GM18870 (cell line): Measurements from ENCODE around the gene CARD11.

Experiments
- ATAC-seq: cut with Tn5 transposase; IDR thresholded peaks from one replicate; pipeline ENCODE4 v1.9.1; 2021; ENCODE audit warnings: moderate library complexity; ENCODE audit not compliant: unreplicated experiment

Gene CARD11

GRCh38 chr7:2880874-2881533 is 162.7 kb downstream of the CARD11 start:
- ATAC-seq = no peak

- ATAC-seq = no peak
These were observed 163.6 kb downstream of the CARD11 start for GRCh38 chr7:2880051-2880450.

- ATAC-seq = no peak
These were observed 164.3 kb downstream of the CARD11 start for GRCh38 chr7:2879354-2879753.

- ATAC-seq = no peak
These were observed 165.4 kb downstream of the CARD11 start for GRCh38 chr7:2878306-2878705.

GRCh38 chr7:2876031-2876731 is 167.5 kb downstream of the CARD11 start:
- no peak for ATAC-seq

GRCh38 chr7:2873686-2874551 is 169.7 kb downstream of the CARD11 start:
- no peak for ATAC-seq

GRCh38 chr7:2873146-2873545 is 170.5 kb downstream of the CARD11 start:
- no peak for ATAC-seq

- ATAC-seq = no peak
These were observed 171.3 kb downstream of the CARD11 start for GRCh38 chr7:2872296-2872874.

- peak; percentile 57 for ATAC-seq
These were observed 173.2 kb downstream of the CARD11 start for GRCh38 chr7:2870471-2870931.

GRCh38 chr7:2869981-2870380 is 173.7 kb downstream of the CARD11 start:
- ATAC-seq = no peak

- ATAC-seq = no peak
These were observed 177.1 kb downstream of the CARD11 start for GRCh38 chr7:2866601-2867000.

GRCh38 chr7:2864999-2865670 is 178.5 kb downstream of the CARD11 start:
- ATAC-seq = no peak

- ATAC-seq = no peak
These were observed 179.3 kb downstream of the CARD11 start for GRCh38 chr7:2864204-2864985.

GRCh38 chr7:2863461-2864066 is 180.1 kb downstream of the CARD11 start:
- ATAC-seq = peak; percentile 95

- no peak for ATAC-seq
These were observed 180.8 kb downstream of the CARD11 start for GRCh38 chr7:2862831-2863361.

GRCh38 chr7:2861509-2861908 is 182.2 kb downstream of the CARD11 start:
- ATAC-seq = no peak

GRCh38 chr7:2860627-2861133 is 183.0 kb downstream of the CARD11 start:
- ATAC-seq = no peak

- ATAC-seq = no peak
These were observed 183.7 kb downstream of the CARD11 start for GRCh38 chr7:2859952-2860351.

- no peak for ATAC-seq
These were observed 185.0 kb downstream of the CARD11 start for GRCh38 chr7:2858621-2859020.
